ENCODE data around the gene PLB1. TPM values are rescaled to one million over a fixed set of nuclear protein-coding genes. Genes with fewer than 3 reads are reported as not detected.

The PLB1 gene
- total and polyA plus RNA-seq, 9 of the 15 experiments (the other 6 are each of a cell fraction or from before 2014, with no cell fraction given) = 0.01 to 0.09 (median 0.07) TPM; not detected in 2

DNA sequence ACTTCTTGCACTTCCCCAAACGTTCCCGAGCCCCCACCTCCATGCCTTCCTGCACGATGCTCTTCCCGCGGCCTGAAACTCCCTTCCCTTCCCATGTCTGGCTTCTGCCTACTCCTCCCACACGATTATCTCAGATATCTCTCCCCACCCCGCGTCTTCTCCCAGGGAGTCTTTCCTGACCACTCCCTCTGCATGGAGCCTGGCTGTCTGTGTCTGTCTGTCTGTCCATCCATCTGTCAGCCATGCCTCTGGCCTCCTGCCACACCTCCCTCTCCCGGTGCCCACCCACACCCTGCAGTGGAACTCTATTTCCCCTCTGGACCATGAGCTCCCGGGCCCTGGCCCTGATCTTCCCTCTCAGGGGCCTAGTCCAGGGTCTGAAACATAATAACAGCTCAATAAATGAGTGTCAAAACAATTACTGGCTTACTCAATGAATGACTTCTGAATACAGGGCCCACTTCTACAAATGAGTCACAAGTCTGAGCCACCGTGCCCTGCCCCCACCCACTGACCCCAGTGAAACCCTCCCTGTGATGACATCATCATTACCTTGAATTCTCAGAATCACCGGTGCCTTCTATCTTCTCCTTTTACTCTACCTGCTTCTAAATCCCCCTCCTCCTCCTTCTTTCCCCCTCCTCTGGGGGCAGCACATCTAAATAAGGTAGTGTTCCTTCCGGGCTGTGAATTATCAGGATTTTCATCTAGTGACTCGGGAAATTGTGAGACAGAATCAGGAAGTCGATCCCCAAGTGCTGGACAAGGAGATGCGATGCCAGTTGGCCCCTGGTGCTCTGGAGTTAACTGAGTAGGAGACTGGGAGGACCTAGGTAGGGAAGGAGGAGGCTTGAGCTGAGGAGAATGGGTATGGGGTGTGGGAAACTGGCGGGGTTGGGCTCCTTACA lies 46.1 kb upstream of the PLB1 start (continued):
- TF ChIP-seq HDGF (IDR thresholded peaks at IDR 0.05) (no peak), NCOA2 (IDR thresholded peaks at IDR 0.05; ENCODE audit: partially characterized antibody in 2 of 2) (no peak), TEAD4 (IDR thresholded peaks at IDR 0.05; ENCODE audit: low read length) (no peak), TEAD4 (CRISPR knock-in tag; IDR thresholded peaks at IDR 0.05; ENCODE audit: borderline replicate concordance) (no peak), TSC22D4 (tag; IDR thresholded peaks at IDR 0.05) (no peak), KAT7 (CRISPR knock-in tag; IDR thresholded peaks at IDR 0.05; ENCODE audit: borderline replicate concordance) (no peak), FOXP4 (CRISPR knock-in tag; IDR thresholded peaks at IDR 0.05; ENCODE audit: borderline replicate concordance) (no peak), MEIS2 (IDR thresholded peaks at IDR 0.05; ENCODE audit: partially characterized antibody) (peak; percentile 41), BRCA1 (IDR thresholded peaks at IDR 0.05) (no peak), BRCA1 (CRISPR knock-in tag; IDR thresholded peaks at IDR 0.05) (no peak), DPF2 (IDR thresholded peaks at IDR 0.05) (peak; percentile 64; the same call in 1 of the 2 replicates), GTF2F1 (IDR thresholded peaks at IDR 0.05; ENCODE audit: low read depth, low read length) (no peak), NFIX (CRISPR knock-in tag; IDR thresholded peaks at IDR 0.05; ENCODE audit: low read depth) (no peak), NKRF (IDR thresholded peaks at IDR 0.05; ENCODE audit: borderline replicate concordance) (no peak), HNRNPH1 (optimal IDR thresholded peaks at IDR 0.05; ENCODE audit: low read depth, low read length) (no peak), POLR3G (IDR thresholded peaks at IDR 0.05; ENCODE audit: extremely low read depth, insufficient read length, insufficient replicate concordance) (no peak), ATF1 (CRISPR knock-in tag; IDR thresholded peaks at IDR 0.05) (no peak), ATF1 (tag; IDR thresholded peaks at IDR 0.05) (peak; percentile 34; the same call in 1 of the 2 replicates), ZNF696 (CRISPR knock-in tag; conservative IDR thresholded peaks at IDR 0.05) (no peak)
- TF ChIP-seq, protein P1, sequence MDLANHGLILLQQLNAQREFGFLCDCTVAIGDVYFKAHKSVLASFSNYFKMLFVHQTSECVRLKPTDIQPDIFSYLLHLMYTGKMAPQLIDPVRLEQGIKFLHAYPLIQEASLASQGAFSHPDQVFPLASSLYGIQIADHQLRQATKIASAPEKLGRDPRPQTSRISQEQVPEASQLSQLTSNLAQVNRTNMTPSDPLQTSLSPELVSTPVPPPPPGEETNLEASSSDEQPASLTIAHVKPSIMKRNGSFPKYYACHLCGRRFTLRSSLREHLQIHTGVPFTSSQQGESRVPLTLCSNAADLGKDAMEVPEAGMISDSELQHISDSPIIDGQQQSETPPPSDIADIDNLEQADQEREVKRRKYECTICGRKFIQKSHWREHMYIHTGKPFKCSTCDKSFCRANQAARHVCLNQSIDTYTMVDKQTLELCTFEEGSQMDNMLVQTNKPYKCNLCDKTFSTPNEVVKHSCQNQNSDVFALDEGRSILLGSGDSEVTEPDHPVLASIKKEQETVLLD (IDR thresholded peaks at IDR 0.05) = no peak
- TF ChIP-seq, protein P2, sequence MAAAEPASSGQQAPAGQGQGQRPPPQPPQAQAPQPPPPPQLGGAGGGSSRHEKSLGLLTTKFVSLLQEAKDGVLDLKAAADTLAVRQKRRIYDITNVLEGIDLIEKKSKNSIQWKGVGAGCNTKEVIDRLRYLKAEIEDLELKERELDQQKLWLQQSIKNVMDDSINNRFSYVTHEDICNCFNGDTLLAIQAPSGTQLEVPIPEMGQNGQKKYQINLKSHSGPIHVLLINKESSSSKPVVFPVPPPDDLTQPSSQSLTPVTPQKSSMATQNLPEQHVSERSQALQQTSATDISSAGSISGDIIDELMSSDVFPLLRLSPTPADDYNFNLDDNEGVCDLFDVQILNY (CRISPR knock-in tag; IDR thresholded peaks at IDR 0.05) = no peak
- TF ChIP-seq, protein P3, sequence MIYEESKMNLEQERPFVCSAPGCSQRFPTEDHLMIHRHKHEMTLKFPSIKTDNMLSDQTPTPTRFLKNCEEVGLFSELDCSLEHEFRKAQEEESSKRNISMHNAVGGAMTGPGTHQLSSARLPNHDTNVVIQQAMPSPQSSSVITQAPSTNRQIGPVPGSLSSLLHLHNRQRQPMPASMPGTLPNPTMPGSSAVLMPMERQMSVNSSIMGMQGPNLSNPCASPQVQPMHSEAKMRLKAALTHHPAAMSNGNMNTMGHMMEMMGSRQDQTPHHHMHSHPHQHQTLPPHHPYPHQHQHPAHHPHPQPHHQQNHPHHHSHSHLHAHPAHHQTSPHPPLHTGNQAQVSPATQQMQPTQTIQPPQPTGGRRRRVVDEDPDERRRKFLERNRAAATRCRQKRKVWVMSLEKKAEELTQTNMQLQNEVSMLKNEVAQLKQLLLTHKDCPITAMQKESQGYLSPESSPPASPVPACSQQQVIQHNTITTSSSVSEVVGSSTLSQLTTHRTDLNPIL (CRISPR knock-in tag; IDR thresholded peaks at IDR 0.05) = no peak

Measured in K562 (cell line).